ENCODE measurements around the gene TGFBR2. TPM values are rescaled to one million over a fixed set of nuclear protein-coding genes. Genes with fewer than 3 reads are reported as not detected.

TGFBR2 gene
- total and polyA plus RNA-seq, 2 of the 13 experiments (the other 11 are each of a cell fraction or from before 2014, with no cell fraction given), result 82.2 to 187 TPM

DNA sequence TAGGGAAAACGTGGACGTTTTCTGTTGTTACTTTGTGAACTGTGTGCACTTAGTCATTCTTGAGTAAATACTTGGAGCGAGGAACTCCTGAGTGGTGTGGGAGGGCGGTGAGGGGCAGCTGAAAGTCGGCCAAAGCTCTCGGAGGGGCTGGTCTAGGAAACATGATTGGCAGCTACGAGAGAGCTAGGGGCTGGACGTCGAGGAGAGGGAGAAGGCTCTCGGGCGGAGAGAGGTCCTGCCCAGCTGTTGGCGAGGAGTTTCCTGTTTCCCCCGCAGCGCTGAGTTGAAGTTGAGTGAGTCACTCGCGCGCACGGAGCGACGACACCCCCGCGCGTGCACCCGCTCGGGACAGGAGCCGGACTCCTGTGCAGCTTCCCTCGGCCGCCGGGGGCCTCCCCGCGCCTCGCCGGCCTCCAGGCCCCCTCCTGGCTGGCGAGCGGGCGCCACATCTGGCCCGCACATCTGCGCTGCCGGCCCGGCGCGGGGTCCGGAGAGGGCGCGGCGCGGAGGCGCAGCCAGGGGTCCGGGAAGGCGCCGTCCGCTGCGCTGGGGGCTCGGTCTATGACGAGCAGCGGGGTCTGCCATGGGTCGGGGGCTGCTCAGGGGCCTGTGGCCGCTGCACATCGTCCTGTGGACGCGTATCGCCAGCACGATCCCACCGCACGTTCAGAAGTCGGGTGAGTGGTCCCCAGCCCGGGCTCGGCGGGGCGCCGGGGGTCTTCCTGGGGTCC is at the start of gene TGFBR2 (continued):
- peak; percentile 37; the same call in 1 of the 2 replicates for TF ChIP-seq TFE3 (CRISPR knock-in tag; IDR thresholded peaks at IDR 0.05)
- TF ChIP-seq SOX6 (IDR thresholded peaks at IDR 0.05), result no peak
- peak; percentile 93 for TF ChIP-seq SOX6 (CRISPR knock-in tag; IDR thresholded peaks at IDR 0.05)
- TF ChIP-seq HOXA5 (CRISPR knock-in tag; IDR thresholded peaks at IDR 0.05), result peak; percentile 24; the same call in 1 of the 2 replicates
- TF ChIP-seq ZNF331 (CRISPR knock-in tag; IDR thresholded peaks at IDR 0.05), result peak; percentile 14; the same call in 1 of the 2 replicates
- no peak for TF ChIP-seq ZNF713 (CRISPR knock-in tag; IDR thresholded peaks at IDR 0.05)
- peak; percentile 93 for TF ChIP-seq MEIS2 (CRISPR knock-in tag; IDR thresholded peaks at IDR 0.05)
- peak in 1 of 2 experiments; percentile 92; a peak in 2 of 4 replicates for TF ChIP-seq EP300 (IDR thresholded peaks at IDR 0.05; ENCODE audit: low read depth in 2 of 2, low read length in 2 of 2)
- TF ChIP-seq EP300 (CRISPR knock-in tag; IDR thresholded peaks at IDR 0.05; ENCODE audit: borderline replicate concordance), result peak; percentile 75; the same call in 1 of the 2 replicates
- TF ChIP-seq ZNF546 (CRISPR knock-in tag; conservative IDR thresholded peaks at IDR 0.05), result no peak
- TF ChIP-seq ZNF407 (CRISPR knock-in tag; IDR thresholded peaks at IDR 0.05; ENCODE audit: not compliant biosample characterization), result no peak
- TF ChIP-seq, protein P1, sequence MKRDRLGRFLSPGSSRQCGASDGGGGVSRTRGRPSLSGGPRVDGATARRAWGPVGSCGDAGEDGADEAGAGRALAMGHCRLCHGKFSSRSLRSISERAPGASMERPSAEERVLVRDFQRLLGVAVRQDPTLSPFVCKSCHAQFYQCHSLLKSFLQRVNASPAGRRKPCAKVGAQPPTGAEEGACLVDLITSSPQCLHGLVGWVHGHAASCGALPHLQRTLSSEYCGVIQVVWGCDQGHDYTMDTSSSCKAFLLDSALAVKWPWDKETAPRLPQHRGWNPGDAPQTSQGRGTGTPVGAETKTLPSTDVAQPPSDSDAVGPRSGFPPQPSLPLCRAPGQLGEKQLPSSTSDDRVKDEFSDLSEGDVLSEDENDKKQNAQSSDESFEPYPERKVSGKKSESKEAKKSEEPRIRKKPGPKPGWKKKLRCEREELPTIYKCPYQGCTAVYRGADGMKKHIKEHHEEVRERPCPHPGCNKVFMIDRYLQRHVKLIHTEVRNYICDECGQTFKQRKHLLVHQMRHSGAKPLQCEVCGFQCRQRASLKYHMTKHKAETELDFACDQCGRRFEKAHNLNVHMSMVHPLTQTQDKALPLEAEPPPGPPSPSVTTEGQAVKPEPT (CRISPR knock-in tag; IDR thresholded peaks at IDR 0.05; ENCODE audit: low read depth), result peak; percentile 82
- TF ChIP-seq STAG1 (CRISPR knock-in tag; IDR thresholded peaks at IDR 0.05), result no peak; the same call in none of the 2 replicates
- TF ChIP-seq ZSCAN25 (CRISPR knock-in tag; IDR thresholded peaks at IDR 0.05), result no peak
- TF ChIP-seq, protein P2, sequence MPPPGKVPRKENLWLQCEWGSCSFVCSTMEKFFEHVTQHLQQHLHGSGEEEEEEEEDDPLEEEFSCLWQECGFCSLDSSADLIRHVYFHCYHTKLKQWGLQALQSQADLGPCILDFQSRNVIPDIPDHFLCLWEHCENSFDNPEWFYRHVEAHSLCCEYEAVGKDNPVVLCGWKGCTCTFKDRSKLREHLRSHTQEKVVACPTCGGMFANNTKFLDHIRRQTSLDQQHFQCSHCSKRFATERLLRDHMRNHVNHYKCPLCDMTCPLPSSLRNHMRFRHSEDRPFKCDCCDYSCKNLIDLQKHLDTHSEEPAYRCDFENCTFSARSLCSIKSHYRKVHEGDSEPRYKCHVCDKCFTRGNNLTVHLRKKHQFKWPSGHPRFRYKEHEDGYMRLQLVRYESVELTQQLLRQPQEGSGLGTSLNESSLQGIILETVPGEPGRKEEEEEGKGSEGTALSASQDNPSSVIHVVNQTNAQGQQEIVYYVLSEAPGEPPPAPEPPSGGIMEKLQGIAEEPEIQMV (CRISPR knock-in tag; IDR thresholded peaks at IDR 0.05; ENCODE audit: low read depth), result no peak; the same call in 1 of the 2 replicates
- TF ChIP-seq HDAC2 (CRISPR knock-in tag; IDR thresholded peaks at IDR 0.05), result peak; percentile 82

Data from HepG2 (cell line).